ENCODE measurements around the gene GDA. TPM values are rescaled to one million over a fixed set of nuclear protein-coding genes. Genes with fewer than 3 reads are reported as not detected.

GDA gene
- total RNA-seq, 1 donor from 2014 or later: not detected

DNA sequence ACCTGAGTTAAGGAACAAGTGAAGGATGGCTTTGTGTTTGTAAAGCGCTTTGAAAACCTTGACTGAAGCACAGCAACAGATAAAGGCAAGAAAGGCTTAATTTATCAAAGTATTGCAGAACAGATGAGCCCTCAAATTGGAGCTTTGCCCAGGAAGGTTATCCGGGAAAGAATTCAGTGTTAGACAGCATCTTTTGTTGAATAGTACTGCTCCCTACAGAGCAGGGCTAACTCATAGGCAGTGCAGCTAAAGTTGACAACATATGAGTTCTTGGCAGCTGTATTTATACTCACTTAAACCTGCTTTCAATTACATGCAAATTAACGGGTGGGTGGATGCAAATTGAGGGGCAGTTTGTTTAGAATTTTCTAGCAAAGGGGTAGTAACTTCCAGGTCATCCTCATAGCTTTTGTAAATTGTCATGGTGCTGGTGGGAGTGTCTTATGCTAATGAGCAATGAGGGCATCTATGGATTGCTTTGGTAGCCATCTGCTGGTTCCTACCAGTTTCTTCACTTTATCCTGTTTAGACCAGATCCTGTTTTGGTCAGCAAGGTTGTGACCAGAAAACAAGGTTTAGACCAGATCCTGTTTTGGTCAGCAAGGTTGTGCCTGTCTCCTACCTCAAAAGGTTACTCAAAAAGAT lies 105.8 kb downstream of the GDA start:
- H3K36me3 ChIP-seq: no peaks in the 10 kb centered on the region
- intact Hi-C loops (cut with DNase I): no loop called here
- DNase-seq (ENCODE audit: low spot score in 2 of 2): no peak
- TF ChIP-seq, protein P1, sequence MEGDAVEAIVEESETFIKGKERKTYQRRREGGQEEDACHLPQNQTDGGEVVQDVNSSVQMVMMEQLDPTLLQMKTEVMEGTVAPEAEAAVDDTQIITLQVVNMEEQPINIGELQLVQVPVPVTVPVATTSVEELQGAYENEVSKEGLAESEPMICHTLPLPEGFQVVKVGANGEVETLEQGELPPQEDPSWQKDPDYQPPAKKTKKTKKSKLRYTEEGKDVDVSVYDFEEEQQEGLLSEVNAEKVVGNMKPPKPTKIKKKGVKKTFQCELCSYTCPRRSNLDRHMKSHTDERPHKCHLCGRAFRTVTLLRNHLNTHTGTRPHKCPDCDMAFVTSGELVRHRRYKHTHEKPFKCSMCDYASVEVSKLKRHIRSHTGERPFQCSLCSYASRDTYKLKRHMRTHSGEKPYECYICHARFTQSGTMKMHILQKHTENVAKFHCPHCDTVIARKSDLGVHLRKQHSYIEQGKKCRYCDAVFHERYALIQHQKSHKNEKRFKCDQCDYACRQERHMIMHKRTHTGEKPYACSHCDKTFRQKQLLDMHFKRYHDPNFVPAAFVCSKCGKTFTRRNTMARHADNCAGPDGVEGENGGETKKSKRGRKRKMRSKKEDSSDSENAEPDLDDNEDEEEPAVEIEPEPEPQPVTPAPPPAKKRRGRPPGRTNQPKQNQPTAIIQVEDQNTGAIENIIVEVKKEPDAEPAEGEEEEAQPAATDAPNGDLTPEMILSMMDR (IDR thresholded peaks at IDR 0.05): no peak
- H3K9me3 ChIP-seq: no peaks in the 10 kb centered on the region
- H3K4me3 ChIP-seq: no peak overlapping the region
- H3K27me3 ChIP-seq: no peaks in the 10 kb centered on the region
- no peak overlapping the region for H3K27ac ChIP-seq
- no peaks in the 10 kb centered on the region for H3K4me1 ChIP-seq

DNA sequence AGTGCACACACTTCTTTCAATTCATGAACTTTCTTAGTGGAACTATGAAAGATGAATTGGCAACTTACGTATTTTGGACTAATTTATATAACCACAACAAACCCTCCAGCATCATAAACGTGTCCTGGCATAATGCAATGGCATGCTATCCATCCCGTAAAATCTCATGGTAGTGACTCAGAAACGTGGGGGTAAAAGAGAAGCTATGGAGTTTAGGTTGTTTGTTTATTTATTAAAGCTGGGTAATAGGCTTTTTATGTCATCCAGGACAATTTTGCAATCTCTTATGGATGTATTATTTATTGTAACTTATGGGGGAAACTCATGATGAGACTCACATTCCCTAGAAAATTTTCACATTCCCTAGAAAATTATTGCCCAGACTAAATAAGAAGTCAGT lies 106.3 kb downstream of the GDA start:
- Histone ChIP-seq H3K9me3 (no peaks in the 10 kb centered on the region), H3K4me1 (no peaks in the 10 kb centered on the region), H3K27me3 (no peaks in the 10 kb centered on the region), H3K27ac (no peak overlapping the region), H3K4me3 (no peak overlapping the region), H3K36me3 (no peaks in the 10 kb centered on the region)
- intact Hi-C loops (cut with DNase I): no loop called here
- DNase-seq (ENCODE audit: low spot score in 2 of 2): no peak
- TF ChIP-seq, protein P1 (IDR thresholded peaks at IDR 0.05): no peak

DNA sequence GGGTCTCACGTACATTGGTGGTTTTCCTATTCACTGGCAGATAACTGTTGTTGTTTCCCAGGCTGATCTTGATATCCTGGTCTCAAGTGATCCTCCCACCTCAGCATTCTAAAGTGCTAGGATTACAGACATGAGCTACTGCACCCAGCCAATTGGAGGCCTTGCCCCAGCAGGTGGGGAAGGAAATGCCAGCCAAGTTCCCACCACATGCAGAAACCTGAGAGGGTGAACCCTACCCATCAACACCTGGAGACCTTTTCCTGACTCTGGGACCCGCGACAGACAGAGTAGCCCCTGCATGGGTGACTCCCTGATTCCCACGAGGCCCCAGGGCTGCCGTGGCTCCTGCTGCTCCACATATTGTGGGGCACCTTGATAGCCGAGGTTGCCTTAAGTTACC lies 107.7 kb downstream of the GDA start:
- H3K4me1 ChIP-seq: no peaks in the 10 kb centered on the region
- H3K27me3 ChIP-seq: no peaks in the 10 kb centered on the region
- H3K9me3 ChIP-seq: no peaks in the 10 kb centered on the region
- H3K36me3 ChIP-seq: no peaks in the 10 kb centered on the region
- intact Hi-C loops (cut with DNase I): no loop called here
- DNase-seq (ENCODE audit: low spot score in 2 of 2): no peak
- TF ChIP-seq, protein P1 (IDR thresholded peaks at IDR 0.05): no peak
- H3K4me3 ChIP-seq: no peak overlapping the region
- no peak overlapping the region for H3K27ac ChIP-seq

DNA sequence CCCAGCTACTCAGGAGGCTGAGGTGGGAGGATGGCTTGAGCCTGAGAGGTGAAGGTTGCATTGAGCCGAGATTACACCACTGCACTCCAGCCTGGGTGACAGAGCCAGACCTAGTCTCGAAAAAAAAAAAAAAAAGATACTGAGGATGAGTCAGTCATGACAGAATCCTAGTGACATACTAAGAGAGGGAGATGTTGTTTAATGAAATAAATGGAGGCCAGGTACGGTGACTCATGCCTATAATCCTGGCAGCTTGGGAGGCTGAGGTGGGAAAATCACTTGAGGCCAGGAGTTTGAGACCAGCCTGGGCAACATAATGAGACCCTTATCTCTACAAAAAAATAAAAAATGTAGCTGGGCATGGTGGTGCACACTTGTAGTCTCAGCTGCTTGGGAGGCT lies 108.6 kb downstream of the GDA start:
- intact Hi-C loops (cut with DNase I): no loop called here
- no peaks in the 10 kb centered on the region for H3K27me3 ChIP-seq
- H3K4me3 ChIP-seq: no peak overlapping the region
- H3K27ac ChIP-seq: no peak overlapping the region
- no peaks in the 10 kb centered on the region for H3K36me3 ChIP-seq
- no peaks in the 10 kb centered on the region for H3K4me1 ChIP-seq
- TF ChIP-seq, protein P1 (IDR thresholded peaks at IDR 0.05): no peak
- DNase-seq (ENCODE audit: low spot score in 2 of 2): no peak
- no peaks in the 10 kb centered on the region for H3K9me3 ChIP-seq

DNA sequence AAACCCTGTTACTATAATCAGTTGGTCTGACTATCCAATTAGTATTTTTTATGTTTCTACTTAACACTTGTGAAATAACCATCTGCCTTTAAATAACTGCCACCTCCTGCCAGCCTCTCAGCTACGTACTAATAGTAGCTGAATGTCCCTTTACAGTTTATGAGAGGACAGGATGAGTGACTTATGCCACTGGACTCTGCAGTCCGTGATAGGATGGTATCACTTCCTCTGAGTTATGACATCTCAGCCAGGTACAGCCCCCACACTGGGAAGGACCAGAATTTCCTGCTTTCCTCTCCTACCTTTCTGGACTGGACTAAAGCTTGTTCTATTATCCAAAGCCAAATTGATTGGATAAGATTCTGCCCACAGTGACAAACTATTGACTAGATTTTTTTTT lies 112.8 kb downstream of the GDA start:
- TF ChIP-seq, protein P1 (IDR thresholded peaks at IDR 0.05): no peak
- no peak overlapping the region for H3K27ac ChIP-seq
- DNase-seq (ENCODE audit: low spot score in 2 of 2): no peak
- H3K4me3 ChIP-seq: no peak overlapping the region
- no peaks in the 10 kb centered on the region for H3K27me3 ChIP-seq
- intact Hi-C loops (cut with DNase I): no loop called here
- H3K4me1 ChIP-seq: no peaks in the 10 kb centered on the region
- no peaks in the 10 kb centered on the region for H3K9me3 ChIP-seq
- no peaks in the 10 kb centered on the region for H3K36me3 ChIP-seq

DNA sequence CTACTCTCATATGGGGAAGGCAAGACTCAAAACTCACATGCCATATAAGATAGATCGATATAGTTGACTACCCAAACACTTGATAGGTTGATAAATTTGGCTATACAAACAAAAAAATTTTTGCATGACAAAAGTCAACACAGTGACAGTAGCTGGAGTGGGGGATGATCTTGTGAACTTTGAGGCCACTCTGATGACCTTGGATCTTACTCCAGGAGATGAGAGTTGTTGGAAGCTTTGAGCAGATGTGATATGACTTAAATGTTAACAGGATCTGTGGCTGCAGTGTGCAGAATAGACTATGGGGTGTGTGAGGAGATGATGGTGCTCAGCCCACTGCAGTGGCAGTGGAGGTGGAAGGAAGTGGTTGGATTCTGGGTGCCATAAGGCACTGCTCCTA lies 114.3 kb downstream of the GDA start:
- H3K9me3 ChIP-seq: no peaks in the 10 kb centered on the region
- H3K4me3 ChIP-seq: no peak overlapping the region
- no peaks in the 10 kb centered on the region for H3K36me3 ChIP-seq
- H3K4me1 ChIP-seq: no peaks in the 10 kb centered on the region
- H3K27ac ChIP-seq: no peak overlapping the region
- no peaks in the 10 kb centered on the region for H3K27me3 ChIP-seq
- intact Hi-C loops (cut with DNase I): no loop called here
- TF ChIP-seq, protein P1 (IDR thresholded peaks at IDR 0.05): no peak
- no peak for DNase-seq (ENCODE audit: low spot score in 2 of 2)
